Measurements from ENCODE around the gene CDC42EP4.

The CDC42EP4 gene

DNA sequence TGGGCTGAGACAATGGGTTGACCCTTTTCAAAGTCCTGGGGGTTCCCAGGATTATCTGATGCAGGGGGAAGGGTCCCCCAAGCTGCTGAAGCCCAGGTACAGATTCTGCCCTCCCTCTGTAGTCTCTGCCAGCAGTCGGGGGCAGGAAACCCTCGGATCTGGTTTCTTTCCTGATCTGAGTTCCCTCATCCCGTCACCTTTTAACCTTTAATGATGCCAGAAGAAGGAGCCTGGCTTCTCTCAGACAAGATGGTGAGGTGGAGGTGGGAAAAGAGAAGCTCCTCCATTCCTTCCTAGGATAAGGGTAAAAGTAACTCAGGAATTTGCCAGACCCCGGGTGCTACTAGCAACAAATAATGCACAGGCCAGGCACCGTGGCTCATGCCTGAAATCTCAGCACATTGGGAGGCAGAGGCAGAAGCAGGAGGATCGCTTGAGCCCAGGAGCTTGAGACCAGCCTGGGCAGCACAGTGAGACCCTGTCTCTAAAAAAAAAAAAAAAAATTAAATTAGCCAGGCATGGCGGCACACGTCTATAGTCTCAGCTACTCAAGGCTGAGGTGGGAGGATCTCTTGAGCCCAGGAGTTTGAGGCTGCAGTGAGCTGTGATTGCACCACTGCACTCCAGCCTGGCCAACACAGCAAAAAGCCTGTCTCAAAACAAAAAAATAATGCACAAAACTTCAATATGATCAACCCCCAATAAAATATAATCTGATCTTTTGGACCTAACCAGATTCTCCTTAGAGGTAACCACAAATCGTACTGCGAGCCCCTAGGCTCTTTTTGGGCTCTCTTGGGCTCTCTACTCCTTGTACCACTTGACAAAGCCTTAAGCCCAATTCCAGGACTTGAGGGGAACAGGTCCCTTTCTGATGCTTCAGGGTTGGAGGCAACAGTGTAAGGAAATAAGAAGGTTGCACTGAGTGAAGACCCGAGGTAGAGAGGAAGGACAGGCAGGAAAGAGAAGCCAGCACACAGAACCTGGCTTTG lies 5.7 kb downstream of the CDC42EP4 start:
- in situ Hi-C loops (cut with MboI; ENCODE audit: low pct_unique_long_range_greater_than_20kb, low sequenced_read_pairs): no loop called here
- no peak for DNase-seq

DNA sequence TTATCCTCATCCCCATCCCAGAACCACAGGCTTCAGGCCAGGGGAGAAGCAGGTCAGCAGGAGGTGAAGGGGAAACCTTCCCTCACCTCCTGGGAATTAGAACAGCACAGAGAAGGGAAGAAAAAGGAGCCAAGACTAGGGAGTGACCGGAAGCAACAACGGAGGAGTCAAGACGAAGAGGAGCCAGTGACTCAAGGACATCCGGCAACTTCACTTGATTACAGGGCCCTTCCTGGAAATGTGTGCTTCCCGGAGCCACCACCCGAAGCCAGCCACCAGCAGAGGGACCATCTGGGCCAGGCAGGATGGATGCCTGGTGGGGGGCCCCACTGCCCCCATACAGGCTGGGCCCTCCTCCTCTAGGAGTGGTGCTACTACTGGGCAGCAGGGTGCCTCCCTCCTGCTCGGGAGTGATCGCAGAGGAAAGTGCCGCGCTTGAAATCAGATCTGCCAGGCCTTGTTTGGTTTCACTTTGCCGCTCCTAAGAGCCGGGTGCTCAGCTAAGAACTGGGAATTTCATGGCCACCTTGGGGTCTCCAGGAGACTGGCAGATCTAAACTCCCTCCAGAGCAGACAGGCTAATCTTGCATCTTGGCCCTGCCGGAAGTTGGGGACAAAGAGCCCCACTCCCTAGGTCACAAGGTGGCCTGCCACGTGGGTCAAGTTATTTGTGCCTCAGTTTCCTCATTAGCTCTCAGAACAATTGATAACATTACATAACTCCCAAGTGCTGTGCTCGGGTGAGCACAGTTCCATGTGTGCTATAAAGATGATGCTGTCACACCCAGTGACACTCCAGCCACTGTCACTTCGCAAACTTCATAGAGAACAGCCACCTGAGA lies 6.6 kb downstream of the CDC42EP4 start:
- peak; percentile 80 for DNase-seq
- in situ Hi-C loops (cut with MboI; ENCODE audit: low pct_unique_long_range_greater_than_20kb, low sequenced_read_pairs): no loop called here

DNA sequence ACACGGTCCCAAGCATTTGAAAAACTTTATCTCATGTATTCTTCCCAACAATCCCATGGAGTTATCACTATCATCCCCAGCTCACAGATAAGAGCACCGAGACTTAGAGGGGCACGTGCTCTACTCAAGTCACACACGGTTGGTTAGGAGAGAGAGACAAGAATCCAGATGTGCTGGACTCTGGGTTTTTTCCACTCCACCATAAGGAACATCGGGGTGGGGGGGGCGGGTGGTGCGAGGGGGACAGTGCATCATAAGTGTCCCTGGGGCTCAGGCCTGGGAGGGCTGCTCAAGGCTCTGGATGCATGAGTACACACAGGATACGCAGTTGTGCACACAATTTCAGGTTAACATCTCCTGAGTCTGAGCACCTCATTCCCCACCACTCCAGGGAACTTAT lies 7.4 kb downstream of the CDC42EP4 start:
- DNase-seq: no peak
- in situ Hi-C loops (cut with MboI; ENCODE audit: low pct_unique_long_range_greater_than_20kb, low sequenced_read_pairs): no loop called here

DNA sequence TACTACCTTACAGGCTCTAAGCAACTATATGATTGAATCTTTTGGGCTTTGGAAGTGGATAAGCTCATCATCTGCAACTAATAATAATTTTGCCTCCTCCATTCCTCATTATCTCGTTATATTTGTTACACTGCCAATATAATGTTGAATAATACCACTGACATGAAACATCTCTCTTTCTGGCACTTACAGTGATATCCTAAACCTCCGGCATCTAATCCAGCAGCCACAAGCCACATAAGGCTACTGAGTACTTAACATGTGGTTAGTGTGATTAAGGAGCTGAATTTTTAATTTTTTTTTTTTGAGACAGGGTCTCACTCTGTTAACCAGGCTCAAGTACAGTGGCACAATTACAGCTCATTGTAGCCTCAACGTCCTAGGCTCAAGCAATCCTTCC lies 9.6 kb downstream of the CDC42EP4 start:
- DNase-seq: no peak
- in situ Hi-C loops (cut with MboI; ENCODE audit: low pct_unique_long_range_greater_than_20kb, low sequenced_read_pairs): no loop called here

DNA sequence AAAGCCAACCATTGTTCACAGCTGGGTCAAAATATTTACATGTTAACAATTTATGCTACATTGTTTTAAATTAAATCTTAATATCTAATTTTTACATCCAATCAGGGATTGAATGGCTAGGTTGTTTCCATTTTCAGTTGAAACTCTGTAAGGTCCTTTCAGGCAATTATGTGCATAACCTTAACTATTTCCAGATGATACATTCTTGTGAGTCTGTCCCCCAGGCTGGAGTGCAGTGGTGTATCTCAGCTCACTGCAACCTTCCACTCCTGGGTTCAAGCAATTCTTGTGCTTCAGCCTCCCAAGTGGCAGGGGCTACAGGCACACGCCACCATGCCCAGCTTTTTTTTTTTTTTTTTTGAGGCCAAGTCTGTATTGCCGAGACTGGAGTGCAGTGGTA lies 10.4 kb downstream of the CDC42EP4 start:
- in situ Hi-C loops (cut with MboI; ENCODE audit: low pct_unique_long_range_greater_than_20kb, low sequenced_read_pairs): no loop called here
- DNase-seq: no peak

DNA sequence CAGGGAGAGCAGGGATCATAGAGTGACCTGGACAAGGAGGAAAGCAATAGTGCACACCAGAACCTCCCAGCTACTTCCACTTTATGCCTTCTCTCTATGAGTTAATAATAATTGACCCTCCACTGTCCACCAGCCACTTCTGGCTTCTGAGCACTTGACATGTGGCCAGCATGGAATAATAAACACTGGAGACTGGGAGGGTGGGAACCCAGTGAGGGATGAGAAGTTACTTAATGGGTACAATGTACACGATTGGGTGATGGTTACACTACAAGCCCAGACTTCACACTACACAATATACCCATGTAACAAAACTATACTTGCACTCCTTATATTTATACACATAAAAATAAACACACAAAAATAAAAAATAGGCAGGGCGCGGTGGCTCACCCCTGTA lies 11.4 kb downstream of the CDC42EP4 start:
- in situ Hi-C loops (cut with MboI; ENCODE audit: low pct_unique_long_range_greater_than_20kb, low sequenced_read_pairs): no loop called here
- DNase-seq: no peak

DNA sequence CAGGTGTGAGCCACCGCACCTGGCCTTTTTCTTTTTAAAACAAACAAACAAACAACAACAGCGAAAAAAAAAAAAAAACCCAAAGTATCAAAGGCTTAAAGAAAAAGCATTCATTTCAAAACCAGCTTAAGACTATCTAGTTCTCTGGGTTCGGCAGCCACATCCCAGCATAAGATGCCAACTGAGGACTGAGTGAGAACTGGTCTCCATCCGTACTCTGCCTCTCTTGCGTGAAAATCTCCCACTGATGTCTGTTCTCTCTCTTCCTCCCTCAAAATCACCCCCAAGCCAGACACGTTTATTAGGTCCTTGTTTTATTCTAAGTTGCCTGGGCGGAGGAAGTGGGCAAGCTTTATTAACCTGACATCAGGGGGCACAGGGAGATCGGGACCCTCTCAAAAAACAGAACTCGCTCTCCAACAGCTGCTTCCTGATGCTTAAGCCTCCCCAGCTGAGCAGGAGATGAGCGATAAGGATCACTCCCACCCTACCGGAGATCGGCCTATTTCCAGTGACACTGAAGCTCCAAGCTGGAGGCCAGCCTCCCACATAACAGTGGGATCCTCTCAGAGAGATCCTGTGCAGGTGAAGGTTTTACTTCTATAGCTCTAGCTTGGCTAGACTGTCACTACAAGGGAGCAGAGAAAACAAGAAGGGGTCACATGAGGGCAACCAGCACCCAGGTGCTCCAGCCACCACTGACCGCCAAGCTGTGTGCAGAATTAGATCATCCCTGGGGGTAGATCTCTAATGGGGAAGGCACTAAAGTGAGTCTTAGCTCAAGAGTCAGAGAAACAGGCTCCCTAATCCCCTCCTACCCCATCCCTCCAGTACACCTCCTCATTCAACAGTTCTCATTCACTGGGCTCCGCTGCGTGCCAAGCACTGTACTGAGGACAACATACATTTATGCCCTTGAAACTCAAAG lies 13.6 kb downstream of the CDC42EP4 start:
- peak; percentile 87 for DNase-seq
- in situ Hi-C loops (cut with MboI; ENCODE audit: low pct_unique_long_range_greater_than_20kb, low sequenced_read_pairs): no loop called here

DNA sequence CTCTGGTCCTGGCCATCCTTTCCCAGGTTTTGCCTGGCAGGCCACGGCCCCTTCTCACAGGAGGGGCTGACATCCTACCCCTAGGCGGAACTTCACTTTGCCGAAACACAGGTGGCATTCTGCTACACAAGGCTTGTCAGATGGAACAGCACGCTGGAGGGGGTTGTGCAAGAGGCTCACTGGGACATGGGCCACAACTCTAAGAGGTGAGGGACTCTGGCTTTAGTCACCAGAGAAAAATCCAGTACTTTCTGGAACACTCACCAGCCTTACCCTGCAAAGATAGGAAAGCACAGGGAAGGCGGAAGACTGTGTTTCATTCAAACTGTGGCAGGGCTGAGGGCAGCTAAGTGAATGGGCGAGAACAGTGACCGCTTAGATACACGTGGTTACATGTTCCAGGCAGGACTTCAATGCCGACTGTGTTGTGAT lies 18.3 kb downstream of the CDC42EP4 start:
- DNase-seq: no peak
- in situ Hi-C loops (cut with MboI; ENCODE audit: low pct_unique_long_range_greater_than_20kb, low sequenced_read_pairs): no loop called here

DNA sequence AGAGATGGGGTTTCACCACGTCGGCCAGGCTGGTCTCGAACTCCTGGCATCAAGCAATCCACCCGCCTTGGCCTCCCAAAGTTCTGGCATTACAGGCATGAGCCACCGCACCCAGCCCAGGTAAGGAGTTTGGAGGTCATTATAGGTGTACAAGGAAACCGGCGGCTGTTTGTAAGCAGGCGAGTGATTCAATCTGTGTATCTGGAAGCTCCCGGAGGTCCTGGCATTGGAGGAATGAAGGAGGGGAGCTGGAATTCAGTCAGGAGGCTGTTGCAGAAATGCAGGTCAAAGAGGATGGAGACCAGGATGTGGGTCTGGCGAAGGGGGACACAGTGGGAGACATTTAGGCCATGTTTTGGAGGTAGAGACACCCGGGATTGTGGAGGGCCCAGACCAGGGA lies 18.8 kb downstream of the CDC42EP4 start:
- in situ Hi-C loops (cut with MboI; ENCODE audit: low pct_unique_long_range_greater_than_20kb, low sequenced_read_pairs): no loop called here
- no peak for DNase-seq

DNA sequence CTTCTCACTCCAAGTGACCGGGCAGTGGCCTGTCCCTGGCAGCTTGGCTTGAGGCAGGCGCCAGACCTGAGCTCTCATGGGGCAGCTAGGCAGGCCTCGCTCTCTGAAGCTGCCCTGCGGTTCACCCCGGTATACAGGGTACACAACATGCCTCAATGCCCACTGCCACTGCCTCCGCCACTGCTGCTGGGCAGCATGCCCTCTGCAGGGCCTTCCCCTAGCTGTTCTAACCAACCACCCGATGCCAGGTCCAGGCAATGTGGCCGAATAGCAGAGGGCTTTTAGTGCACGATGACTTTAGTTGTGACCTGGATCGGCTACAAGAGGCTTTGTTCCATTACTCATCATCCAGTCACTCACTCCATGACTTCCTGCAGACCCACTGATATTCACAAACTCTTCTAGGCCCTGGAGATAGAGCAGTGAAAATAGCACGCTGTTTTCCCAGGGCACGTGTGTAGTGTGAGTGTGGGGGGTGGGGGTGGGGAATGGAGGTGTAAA lies 19.7 kb downstream of the CDC42EP4 start:
- in situ Hi-C loops (cut with MboI; ENCODE audit: low pct_unique_long_range_greater_than_20kb, low sequenced_read_pairs): no loop called here
- DNase-seq: no peak

DNA sequence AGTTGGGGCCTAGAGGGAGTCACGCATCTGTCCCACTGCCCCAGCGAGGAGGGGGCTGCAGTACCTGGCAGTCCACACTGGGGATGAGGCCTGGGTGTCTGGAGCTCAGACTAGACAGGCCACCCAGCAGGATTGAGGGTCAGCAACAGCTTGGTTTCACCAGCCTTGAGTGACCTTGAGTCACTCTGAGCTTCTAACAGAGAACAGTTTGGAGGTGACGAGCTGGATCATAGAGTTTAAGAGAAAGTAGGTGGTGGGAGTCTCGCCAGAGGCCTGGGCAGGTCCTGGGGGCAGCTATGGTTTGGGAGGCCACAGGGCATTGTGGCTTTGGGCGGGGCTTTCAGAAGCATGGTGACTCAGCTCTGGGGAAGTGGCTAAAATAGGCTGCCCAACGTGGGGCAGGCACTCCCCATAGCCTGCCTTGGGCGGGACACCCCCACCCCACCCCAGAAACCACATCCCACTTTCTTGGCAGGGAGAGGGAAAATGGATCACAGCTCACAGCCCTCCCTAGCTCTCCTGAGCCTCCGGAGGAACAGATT lies 20.5 kb downstream of the CDC42EP4 start:
- in situ Hi-C loops (cut with MboI; ENCODE audit: low pct_unique_long_range_greater_than_20kb, low sequenced_read_pairs): no loop called here
- DNase-seq: peak; percentile 78

DNA sequence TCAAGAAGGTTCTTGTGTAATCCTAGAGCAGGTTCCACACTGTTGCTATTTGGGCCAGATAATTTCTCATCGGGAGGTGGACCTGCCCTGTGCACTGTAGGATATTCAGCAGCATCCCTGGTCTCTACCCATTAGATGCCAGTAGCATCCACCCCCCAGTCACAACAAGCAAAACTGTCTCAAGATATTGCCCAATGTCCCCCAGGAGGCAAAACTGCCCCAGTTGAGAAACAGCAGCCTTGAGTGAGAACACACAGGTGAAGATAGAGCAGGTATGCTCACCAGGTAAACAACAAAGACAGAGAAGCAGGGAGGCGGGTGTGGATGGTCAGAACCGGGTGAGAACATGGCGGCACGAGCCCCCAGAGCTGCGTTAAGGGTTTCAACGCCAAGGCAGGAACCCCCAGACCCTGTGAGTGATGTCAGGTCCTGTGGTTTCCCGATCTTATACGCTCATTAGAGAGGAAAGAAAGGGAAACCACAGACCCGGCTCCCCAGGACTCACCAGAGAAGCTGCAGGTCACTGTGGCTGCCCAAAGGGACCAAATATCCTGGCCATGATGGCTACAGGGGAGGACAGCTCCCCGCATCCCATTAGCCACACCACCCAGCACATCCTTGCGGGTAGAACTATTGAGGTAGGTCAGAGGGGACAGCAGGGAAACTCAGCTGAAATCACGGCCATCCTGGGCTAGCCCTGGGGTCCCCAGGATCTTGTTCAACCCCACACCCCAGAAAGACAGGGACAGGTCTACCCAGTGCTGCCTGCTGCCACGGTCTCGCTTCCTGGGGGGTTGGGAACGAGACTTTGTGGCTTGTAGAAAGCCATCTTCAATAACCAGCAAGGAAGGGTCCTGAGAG lies 21.2 kb downstream of the CDC42EP4 start:
- in situ Hi-C loops (cut with MboI; ENCODE audit: low pct_unique_long_range_greater_than_20kb, low sequenced_read_pairs): no loop called here

DNA sequence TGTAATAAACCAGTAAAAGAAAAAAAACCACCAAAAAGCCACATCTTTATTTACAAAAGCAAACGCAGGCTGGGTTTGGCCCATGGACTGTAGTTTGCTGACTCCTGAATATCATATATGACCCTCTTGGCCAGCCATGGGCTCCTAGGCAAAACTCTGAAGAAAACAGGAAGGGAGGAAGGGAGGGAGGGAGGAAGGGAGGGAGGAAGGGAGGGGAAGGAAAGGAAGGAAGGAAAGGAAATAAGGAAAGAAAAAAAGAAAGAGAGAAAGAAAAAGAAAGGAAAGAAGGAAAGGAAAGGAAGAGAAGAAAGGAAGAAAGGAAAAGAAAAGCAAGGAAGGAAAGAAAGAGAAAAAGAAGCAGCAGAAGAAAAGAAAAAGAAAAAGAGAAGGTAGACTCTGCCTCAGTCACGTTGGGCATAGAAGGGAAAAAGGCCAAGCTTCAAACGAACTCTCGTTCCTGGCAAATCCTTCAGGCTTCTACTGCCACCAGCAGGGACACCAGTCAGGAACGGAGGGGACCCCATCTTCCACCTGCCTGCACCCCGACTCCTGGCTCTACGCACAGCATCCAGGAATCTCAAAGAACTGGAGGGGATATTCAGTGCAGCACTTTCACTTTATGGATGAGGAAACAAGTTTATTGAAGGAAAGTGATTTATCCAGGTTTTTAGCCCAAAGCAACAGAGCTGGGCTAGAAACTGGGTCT lies 22.1 kb downstream of the CDC42EP4 start:
- no peak for DNase-seq
- in situ Hi-C loops (cut with MboI; ENCODE audit: low pct_unique_long_range_greater_than_20kb, low sequenced_read_pairs): no loop called here

More for the DNA sequence above, 21.2 kb downstream of the CDC42EP4 start:
- DNase-seq: no peak

DNA sequence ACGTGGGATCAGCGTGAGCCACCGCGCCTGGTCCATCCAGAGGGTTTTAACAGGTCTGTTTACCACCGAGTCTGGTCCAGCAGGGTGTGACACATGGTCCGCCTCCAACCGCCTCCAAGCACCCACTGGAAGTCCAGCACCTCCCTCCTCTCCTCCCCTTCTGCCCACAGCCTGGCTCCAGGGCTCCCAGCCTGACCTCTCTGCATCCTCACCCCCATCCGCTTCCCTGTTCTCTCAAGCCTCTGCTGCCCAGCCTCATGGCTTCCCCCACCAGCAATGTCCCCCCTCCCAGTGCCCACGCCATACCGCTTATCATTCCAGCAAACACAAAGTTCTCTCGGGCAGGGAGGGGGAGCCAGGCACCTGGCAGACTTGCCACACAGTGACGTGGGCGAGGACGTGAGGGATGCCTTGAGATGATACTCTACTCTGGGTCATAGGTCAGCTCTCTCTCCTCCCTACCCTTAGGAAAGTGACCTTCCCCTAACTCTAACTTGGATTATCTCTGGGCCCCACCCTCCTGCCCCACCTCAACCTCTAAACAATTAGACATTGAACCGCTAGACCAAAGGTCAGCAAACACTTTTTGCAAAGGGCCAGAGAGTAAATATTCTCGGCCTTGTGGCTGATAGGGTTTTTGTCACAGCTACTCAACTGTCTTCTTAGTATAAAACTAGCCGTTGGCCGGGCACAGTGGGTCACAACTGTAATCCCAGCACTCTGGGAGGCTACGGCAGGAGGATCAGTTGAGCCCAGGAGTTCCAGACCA lies 23.1 kb downstream of the CDC42EP4 start:
- in situ Hi-C loops (cut with MboI; ENCODE audit: low pct_unique_long_range_greater_than_20kb, low sequenced_read_pairs): no loop called here
- no peak for DNase-seq

DNA sequence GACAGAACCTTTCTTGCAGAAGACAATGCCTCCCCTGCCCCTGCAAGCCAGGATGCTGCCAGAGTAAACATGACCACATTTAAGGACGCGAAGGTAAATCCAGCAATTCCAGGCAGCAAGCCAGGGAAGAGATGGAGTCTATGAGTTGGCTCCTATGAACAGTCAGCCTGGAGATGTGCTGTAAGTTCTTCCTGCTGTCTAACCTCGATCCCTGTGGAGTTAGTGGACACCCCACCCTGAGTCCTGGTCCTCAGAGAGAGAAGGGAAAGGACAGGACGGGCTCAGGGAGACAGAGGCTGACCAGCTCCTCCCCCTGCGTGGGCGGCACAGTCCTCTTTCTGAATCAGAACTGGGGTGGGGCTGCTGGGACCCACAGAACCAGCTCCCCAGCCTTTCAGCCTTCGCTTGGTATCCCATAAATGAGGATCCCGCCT lies 24.9 kb downstream of the CDC42EP4 start:
- in situ Hi-C loops (cut with MboI; ENCODE audit: low pct_unique_long_range_greater_than_20kb, low sequenced_read_pairs): no loop called here
- no peak for DNase-seq
